HG03039 (cell line): ENCODE measurements around the gene MEGF11.

Source experiments
- ATAC-seq: cut with Tn5 transposase; IDR thresholded peaks from one replicate; pipeline ENCODE4 v1.9.1; 2021; ENCODE audit warnings: mild to moderate bottlenecking, moderate library complexity; ENCODE audit not compliant: unreplicated experiment

The MEGF11 gene

GRCh38 chr15:65912235-65912634, 341.3 kb downstream of the MEGF11 start:
- ATAC-seq, result no peak

- no peak for ATAC-seq
These were observed 343.2 kb downstream of the MEGF11 start for GRCh38 chr15:65910341-65910740.

- ATAC-seq, result no peak
These were observed 343.7 kb downstream of the MEGF11 start for GRCh38 chr15:65909831-65910230.

- no peak for ATAC-seq
These were observed 344.7 kb downstream of the MEGF11 start for GRCh38 chr15:65908876-65909275.

- no peak for ATAC-seq
These were observed 345.9 kb downstream of the MEGF11 start for GRCh38 chr15:65907661-65908060.

GRCh38 chr15:65906396-65906795, 347.2 kb downstream of the MEGF11 start:
- ATAC-seq, result no peak

GRCh38 chr15:65904301-65904700, 349.2 kb downstream of the MEGF11 start:
- no peak for ATAC-seq

- no peak for ATAC-seq
These were observed 350.1 kb downstream of the MEGF11 start for GRCh38 chr15:65903296-65904073.

GRCh38 chr15:65902373-65902772, 351.2 kb downstream of the MEGF11 start:
- no peak for ATAC-seq

GRCh38 chr15:65901836-65902235, 351.7 kb downstream of the MEGF11 start:
- no peak for ATAC-seq

- no peak for ATAC-seq
These were observed 352.2 kb downstream of the MEGF11 start for GRCh38 chr15:65901336-65901735.

GRCh38 chr15:65900488-65900887, 353.1 kb downstream of the MEGF11 start:
- ATAC-seq, result no peak

- no peak for ATAC-seq
These were observed 357.3 kb downstream of the MEGF11 start for GRCh38 chr15:65896236-65896635.

- ATAC-seq, result no peak
These were observed 360.5 kb downstream of the MEGF11 start for GRCh38 chr15:65893060-65893459.

- ATAC-seq, result no peak
These were observed 364.6 kb downstream of the MEGF11 start for GRCh38 chr15:65888981-65889380.

- no peak for ATAC-seq
These were observed 366.0 kb downstream of the MEGF11 start for GRCh38 chr15:65887565-65887964.

GRCh38 chr15:65885668-65886218, 367.8 kb downstream of the MEGF11 start:
- ATAC-seq, result no peak

- ATAC-seq, result no peak
These were observed 369.0 kb downstream of the MEGF11 start for GRCh38 chr15:65884511-65884910.

GRCh38 chr15:65883571-65883970, 370.0 kb downstream of the MEGF11 start:
- ATAC-seq, result no peak

GRCh38 chr15:65881766-65882434, 371.6 kb downstream of the MEGF11 start:
- no peak for ATAC-seq

- ATAC-seq, result no peak
These were observed 375.8 kb downstream of the MEGF11 start for GRCh38 chr15:65877749-65878148.

GRCh38 chr15:65875458-65875857, 378.1 kb downstream of the MEGF11 start:
- ATAC-seq, result no peak
